HG02970 (cell line): ENCODE results near the gene FOXF2.

Source experiments
- ATAC-seq: cut with Tn5 transposase; IDR thresholded peaks from one replicate; pipeline ENCODE4 v1.9.1; 2021; ENCODE audit warnings: mild to moderate bottlenecking, moderate library complexity, moderate number of reproducible peaks; ENCODE audit not compliant: unreplicated experiment, low FRiP score

Gene FOXF2

DNA sequence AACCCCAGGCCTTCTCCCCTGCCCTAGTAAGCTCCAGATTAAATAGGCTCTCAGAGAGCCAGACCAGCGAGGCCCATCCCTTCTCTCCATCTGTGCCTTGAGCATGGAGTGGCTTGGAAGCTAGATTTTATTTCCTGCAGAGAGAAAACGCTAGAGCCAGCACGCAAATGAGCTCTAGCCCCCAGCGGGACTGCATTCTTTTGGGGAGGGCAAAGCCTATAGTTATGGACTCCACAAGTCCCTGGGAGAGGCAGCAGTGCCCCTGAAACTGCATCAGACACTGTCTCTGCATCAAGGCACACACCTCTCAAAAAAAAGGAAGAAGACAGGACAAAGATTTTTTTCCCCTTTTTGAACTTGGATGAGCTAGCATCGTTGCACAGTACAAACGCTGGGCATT lies 15.8 kb downstream of the FOXF2 start:
- ATAC-seq, result no peak

DNA sequence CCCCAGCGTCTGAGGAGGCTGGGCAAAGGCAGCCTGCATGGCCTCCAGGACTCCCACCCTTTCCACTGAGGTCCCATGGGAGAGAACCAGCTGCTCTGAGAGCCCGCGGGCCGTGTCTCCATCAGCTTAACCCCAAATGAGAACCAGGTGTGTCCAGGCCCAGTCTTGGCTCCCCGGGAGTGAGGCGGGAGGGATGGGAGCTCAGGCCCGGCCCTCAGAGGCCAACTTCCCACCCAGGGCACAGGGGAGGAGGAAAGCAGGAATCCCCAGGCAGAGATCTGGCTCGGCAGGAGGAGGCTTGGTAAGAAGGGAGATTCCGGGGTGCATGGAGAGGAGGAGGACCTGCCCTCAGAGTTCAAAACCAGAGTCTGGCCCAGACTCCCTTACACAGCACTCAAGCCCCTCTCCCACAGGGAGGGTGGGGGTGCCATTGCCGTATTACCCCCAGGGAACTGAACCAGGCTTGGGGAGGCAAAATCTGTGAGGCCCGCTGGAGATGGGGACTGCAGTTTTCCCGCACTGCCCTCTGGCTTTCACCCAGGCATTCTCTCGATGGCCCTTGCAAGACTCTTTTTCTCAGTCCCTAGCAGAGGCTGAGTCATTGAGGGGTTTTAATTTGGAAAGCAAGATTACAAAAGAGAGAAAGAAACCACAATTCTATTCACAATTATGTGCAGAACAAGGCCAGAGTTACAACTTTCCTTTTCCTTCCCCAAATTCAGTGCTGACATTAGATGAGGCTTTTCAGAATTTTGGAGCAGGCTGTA lies 17.1 kb downstream of the FOXF2 start:
- ATAC-seq, result no peak

DNA sequence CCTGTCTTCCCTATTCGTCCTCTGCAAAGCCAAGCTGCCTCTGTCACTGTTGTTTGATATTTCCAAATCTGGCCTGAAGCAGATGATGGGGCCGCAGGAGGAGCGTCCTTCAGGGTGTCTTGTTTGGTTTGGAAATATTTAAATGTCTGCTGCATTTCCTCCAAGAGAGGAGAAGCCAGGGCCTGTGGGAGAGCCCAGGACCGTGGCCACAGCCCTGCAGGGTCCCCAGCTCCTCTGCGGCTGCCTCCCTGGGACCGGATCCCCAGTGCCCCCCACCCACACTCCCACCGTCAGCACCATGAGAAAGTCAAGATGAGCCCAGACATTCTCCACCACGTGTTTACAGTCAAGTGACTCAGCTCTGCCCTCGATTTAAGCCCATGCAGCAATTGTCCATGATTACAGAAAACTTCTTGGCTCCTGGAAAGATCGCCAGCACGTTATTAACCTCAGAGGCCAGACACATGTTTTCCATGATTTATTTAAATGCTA lies 18.2 kb downstream of the FOXF2 start:
- no peak for ATAC-seq

DNA sequence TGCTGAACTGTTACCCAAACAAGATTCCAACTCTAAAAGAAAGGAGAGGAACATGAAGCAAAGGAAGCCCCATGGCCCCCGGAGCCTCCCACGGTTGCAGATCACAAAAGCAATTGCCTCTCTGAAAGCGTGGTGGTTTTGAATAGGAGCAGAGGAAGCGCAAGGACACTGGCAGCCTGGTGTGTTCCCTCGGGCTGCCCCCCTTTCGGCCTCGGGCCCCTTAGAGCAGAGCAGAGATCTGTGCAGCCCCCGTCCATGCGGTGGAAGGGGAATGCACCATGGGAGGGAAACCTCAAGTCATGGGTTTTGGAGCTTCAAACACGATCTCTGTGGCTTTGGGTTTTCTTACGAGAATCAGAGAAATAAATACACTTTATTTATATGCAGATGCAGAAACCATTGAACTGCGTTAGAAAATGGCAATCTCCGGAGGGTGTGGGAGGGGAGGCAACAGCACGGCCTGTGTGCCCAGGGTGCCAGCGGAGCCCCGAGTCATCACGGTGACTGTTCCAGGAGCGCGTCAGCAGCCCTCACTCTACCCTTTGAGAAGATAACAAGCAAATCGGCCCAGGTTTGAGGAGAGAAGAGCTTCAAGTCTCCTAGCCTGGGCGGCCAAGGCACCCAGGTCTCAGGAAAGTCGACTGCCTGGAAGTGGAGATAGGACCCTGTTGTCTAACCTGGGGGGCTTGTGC lies 20.5 kb downstream of the FOXF2 start:
- no peak for ATAC-seq

DNA sequence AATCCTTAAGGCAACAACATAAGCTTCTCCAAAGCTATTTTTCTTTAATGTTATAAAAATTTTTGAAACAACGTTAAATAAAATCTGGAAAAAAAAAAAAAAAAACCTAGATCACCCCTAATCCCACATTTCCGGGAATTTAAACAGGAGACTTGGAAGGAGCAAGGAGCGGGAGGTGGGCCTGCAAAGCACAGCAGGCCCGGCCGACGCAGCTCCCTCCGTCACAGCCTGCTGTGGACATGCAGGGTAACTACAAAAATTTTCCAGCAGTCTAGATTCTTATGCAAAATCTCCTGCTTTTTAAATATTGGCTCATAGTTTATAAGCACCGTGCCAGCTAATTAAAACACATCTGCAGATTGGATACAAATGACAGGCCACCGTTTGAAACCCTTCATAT lies 23.5 kb downstream of the FOXF2 start:
- no peak for ATAC-seq

DNA sequence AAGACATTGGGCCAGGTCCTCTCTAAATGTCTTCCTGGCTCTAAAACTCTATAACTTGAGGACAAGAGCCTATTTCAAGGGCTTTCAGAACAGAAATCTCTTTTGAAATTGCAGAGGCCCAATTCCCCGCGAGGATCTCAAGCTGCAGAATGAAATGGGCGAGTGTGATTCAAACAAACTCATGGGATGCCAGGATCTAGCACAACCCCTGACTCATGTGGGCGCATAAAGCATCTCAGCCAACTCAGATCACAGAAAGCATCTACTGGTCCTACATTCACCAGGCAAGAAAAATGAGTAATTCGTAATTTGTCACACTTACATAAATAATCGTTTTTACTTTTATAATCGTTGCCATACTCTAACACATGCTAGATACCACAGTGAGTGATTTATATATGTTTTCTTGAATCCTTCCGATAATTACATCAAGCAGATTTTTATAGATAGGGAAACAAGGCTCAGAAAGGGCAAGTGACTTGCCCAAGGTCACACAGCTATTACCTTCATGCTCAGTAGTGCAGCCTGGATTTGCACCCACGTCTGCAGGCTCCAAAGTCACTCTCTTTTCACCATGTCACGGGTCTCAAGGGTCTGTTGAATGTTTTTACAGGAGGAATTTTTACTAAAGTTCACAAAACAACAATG lies 26.2 kb downstream of the FOXF2 start:
- ATAC-seq, result no peak

DNA sequence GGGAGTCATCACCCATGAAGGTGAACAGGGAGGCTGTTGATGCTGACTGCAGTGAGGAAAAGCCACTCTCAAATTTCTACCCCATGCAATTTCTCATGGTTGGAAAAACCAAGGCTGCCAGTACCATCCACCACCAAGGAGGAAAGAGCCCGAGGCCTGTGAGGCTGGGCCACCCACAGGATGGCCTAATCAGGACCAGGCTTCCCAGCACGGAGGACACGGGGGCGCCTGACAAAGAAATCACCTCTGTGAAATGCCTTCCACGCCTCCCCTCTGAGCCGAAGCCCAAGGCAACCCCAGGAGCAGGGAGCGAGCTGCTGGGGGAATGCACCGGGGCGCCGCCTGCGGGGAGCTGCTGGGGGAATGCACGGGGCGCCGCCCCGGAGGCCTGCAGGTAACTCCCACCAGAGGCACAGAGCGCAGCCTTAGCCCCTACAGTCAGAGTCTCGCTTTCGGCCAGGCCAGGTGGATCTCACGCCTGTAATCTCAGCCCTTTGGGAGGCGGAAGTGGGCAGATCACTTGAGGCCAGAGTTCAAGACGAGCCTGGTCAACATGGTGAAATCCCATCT lies 26.9 kb downstream of the FOXF2 start:
- ATAC-seq, result no peak

DNA sequence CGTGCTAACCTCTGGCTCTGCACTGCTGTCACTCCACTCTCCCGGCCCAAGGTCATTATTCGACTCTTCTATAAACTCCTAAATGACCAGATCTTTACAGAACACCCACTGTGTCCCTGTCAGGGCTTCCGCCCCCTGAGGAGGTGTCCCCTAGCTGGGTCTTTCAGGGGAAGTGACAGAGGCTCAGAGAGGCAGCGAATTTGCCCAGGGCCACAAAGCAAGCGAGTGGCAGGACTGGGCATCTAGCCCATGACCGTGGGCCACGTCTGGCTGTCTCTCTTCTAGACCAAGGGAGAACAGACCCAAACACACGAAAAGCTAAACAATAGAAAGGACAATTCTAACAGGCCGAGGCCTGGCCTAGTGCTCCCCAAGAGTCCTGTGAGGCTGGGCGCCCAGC lies 27.4 kb downstream of the FOXF2 start:
- ATAC-seq, result no peak

DNA sequence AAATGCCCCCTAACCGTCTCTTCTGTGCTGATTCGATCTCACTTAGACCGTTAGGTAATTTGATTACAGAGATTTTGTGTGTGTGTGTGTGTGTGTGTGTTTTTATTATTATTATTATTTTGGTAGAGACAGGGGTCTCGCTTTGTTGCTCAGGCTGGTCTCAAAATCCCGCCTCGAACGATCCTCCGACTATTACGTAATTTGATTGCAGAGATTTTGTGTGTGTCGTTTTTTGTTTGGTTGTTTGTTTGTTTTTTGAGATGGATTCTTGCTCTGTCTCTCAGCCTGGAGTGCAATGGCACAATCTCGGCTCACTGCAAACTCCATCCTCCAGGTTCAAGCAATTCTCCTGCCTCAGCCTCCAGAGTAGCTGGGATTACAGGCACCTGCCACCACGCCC lies 28.3 kb downstream of the FOXF2 start:
- ATAC-seq, result no peak

DNA sequence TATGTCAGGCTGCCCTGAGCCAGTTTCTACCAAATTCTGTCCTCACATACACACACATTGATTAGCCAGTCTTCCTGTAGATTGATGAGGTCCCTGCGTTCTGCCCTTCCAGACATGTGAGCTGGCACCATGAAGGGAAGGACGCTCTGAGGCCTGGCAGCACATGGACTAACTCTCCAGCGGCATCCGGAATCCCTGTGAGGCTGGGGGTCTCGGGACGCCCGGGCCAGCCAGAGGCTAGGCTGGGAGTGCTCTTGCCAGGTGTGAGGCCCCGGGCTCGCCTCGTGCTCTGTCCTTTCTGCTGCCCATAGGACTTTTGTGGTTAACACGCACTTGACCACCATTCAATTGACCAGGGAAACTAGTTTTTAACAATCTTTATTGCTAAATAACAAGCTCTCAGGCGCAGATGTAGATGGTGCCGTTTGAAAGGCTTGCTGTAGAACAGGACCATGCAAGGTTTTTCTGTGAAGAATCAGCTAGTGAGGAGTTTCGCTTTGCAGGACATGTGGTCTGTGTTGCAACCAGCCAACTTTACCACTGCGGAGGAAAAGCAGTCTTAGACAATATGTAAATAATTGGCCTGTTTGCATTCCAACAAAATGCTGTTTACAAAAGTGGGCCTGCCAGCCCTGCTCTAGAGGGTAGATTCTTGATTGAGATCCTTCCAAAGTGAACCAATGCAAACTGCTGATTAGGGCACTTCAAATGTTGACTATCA lies 29.3 kb downstream of the FOXF2 start:
- ATAC-seq, result no peak

DNA sequence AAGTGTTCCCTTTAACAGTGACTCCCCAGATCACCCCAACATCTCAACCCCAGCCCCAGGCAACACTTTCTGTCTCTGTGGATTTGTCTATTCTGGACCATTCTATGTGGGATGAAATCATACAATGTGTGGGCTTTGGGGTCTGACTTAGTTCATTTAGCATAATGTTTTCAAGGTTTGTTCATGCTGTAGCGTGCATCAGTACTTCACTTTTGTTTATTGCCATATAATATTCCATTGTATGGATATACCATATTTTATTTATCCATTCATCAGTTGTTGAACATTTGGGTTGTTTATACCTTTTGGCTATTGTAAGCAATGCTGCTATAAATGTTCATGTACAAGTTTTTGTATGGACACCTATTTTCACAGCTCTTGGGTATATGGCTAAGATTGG lies 31.0 kb downstream of the FOXF2 start:
- no peak for ATAC-seq

DNA sequence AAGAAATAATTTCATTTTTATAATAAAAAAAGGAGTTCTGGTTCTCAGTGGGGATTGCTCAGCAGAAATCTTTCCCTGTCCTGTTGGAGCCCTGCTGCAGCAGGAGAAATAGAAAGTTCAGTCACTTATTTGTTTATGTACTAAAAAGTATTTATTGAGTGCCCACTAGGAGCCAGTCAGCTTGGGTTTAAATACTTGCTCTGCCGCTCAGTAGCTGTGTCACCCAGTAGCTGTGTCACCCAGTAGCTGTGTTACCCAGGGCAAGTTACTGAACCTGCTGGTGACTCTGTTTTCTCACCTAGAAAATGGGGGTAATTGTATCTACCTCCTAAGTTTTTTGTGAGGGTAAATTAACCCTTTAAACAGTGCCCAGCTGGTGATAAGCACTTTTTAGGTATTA lies 32.9 kb downstream of the FOXF2 start:
- no peak for ATAC-seq

DNA sequence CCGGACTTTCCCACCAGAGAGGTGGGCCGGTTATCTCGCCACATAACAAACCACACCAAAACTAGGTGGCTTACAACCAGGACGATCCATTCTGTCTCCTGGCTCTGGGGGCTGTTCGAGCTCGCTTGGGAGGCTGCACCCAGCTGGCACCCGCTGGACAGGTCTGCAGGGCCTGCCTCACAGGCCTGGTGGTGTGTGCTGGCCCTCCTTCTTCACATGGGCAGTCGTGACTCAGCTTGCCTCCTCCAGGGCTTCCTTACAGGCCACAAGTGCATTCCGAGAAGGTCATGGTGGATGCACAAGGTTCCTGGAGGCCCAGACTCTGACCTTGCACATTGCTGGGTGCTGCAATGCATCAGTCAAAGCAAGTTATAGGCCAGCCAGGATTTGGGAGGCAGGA lies 34.2 kb downstream of the FOXF2 start:
- ATAC-seq, result no peak

DNA sequence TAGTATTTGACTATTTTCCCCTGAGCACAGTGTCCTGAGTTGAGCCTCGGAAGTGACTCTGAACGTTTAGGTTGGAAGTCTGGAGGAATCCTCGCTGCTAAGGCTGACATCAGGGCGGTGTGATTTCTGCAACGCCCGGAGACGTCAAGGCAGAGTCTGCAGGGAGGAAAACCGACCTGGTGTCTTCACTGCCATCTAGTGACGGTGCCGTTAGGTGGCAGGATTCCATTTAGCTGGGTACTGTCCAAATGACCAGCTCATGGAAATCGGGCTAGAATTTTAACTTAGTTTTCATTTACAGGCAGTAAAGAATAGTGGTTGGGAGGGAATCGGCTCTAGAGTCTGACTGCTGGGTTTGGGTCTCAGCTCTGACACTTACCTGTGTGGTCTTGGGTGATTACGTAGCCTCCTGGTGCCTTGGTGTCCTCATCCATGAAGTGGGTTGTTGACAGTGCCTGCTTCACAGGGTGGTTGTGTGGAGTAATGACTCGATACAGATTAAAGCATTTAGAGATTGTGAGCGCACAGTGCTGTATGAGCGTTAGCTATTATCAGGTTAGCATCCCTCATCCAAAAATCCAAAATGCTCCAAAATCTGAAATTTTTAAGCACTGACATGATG lies 35.0 kb downstream of the FOXF2 start:
- no peak for ATAC-seq

DNA sequence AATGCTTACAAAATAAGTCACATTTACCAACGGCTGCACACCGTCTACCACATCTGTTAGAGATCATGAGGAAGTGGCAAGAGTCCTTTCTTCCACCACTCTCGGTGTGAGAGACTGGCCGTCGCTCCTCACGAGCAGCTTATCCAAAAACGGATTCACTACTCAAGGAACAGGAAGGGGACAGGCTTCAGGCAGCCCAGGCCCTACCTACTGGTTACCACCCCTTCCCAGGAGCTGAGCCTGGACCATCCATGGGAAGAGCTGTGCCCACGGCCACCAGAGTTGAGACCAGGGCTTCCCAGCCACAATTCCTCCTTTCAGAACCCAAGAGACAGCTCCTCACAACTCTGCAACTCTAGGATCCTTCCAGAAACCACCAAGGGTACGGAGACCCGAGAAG lies 37.0 kb downstream of the FOXF2 start:
- no peak for ATAC-seq

DNA sequence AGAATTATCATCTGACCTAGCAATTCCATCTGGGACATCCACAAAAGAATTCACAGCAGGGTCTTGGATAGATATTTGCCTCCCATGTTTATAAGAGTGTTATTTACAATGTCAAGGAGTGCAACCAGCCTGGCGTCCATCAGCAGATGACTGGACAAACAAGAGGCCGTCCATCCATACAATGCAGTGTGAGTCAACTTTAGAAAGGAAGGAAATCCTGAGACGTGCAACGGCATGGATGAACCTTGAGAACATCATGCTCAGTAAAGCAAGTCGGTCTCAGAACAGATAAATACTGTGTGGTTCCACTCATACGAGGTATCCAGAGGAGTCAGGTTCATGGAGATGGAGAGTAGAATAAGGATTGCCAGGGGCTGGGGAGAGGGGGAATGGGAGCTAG lies 46.4 kb downstream of the FOXF2 start:
- ATAC-seq, result no peak

DNA sequence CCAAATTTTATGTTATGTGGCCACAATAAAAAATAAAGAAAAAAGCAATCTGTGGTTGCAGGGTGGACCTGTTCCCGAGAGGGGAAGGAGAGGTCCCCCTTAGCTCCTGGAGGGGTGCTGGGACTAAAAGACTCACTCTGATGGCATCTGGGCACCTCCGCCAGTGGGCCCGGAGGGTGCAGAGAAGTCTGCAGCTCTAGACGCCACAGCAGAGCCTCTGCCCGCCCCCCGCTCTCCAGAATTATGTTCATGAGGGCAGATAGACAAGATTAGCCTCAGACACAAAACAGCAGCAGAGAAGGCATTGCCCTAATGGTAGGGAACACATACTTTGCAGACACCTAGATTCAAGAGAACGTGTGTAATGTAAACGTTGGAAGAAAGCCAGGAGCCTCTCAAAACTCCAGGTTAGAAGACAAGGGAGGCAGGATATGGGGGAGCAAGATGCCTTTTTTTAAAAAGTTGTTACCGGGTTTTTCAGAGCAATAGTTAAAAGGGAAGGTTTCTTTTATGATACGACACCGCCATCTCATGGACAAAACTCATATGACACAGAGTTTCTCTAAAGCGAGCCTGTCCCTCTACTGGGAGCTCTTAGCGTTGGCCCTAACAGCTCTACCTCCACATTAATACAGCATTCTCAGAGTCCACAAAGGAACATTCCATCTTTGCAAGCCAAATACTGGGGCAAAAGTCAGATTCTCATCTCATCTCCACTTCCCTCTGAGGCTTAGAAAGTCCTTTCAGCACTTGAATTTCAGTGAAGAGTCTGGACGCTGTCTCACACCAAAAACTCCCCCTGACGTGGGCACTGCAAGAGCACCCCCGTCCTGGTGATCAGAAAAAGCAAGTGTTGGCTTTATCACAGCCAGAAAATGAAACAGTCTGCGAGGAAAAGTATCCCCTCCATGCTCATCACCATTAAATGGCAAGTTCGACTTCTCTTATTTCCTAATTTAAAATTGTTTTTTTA lies 47.2 kb downstream of the FOXF2 start:
- no peak for ATAC-seq

DNA sequence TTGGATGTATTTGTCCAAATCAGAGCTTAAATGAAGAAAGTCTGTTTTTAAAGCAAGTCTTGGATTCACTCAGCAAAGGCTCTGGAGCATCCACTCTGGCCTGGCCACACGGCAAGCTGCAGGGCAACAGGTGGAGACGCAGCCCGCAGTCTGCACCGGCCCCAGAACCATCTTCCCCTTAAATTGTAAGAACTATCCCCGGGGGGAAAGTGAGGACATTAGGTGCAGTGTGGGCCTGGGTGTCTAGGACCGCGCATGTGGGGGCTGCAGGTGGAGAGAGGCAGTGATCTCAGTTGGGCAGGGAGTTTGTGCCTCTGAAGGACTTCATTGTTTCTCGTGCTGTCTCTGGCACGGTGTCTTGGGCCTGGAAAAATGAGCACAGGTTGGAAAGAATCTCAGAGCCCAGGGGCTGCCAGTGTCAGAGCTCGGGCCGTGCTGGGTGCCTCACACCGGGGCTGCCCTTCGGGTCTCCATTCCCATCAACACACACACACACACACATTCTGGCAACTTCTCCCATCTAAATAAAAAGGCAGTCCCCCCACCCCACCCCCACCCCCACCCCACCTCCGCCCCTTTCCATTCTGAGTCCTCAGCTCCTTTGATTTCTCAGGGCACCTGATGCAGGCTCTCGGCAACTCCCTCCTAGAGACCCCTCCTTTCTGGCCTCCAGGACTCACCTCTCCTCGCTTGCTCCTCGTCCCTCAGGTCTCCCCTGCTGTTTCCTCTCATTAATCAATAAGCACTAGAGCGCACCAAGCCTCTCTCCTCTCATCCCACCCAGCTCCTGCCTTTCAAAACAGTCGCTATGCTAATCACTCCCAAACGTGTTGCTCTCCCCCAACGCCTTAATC lies 48.4 kb downstream of the FOXF2 start:
- no peak for ATAC-seq
